ENCODE measurements around the gene BLCAP.
"Not testable (repeated sequence)": the region's sequence is repeated elsewhere in the genome, so short reads cannot be mapped to it uniquely, and the experiment has no call there.

The BLCAP gene

DNA sequence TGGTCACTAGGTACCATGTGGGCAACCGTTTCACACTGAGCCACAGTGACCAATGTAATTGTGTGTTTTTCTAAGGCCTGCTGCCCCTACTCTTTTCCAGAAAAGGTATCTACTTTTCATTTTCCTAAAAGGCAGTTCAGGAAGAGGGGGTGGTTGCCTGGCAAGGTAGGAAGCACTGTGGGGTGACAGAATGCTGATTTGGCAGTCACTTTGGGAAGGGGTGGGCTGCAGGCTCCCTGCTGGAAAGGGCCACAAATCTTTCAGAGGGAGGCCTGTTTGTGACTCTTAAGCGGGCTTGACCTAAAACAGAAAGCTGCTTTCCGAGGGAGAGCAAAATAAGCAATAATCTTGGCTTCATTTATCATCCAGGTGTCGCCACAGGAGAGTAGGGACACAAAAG, 11.8 kb downstream of the BLCAP start:
- no peak for DNase-seq (ENCODE audit: low spot score)

- DNase-seq (ENCODE audit: low spot score) = no peak
These were observed 13.8 kb downstream of the BLCAP start for GRCh38 chr20:37513779-37514359.

- no peak for DNase-seq (ENCODE audit: low spot score)
These were observed 15.9 kb downstream of the BLCAP start for GRCh38 chr20:37511610-37512275.

DNA sequence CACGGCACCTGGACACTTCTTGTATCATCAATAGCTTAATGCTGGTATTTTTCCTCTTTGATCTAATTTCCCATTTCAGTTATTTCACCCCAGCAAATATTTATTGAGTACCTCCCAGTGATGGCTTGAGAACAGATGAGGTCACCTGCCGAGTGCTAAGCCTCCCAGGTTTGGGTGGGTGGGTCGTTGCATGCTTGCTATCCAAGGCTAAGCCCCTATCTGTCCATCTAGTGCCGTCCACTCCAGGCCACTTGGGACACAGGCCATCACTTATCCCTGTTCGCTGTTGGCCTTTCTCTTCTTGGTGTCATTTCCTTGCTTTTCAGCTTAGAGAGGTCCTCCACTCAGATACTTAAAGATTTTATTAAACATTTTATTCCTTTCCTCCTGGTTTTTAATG, 17.4 kb downstream of the BLCAP start:
- no peak for DNase-seq (ENCODE audit: low spot score)

GRCh38 chr20:37506152-37506725, 21.4 kb downstream of the BLCAP start:
- no peak for DNase-seq (ENCODE audit: low spot score)

- DNase-seq (ENCODE audit: low spot score) = no peak
These were observed 22.2 kb downstream of the BLCAP start for GRCh38 chr20:37505263-37506151.

DNA sequence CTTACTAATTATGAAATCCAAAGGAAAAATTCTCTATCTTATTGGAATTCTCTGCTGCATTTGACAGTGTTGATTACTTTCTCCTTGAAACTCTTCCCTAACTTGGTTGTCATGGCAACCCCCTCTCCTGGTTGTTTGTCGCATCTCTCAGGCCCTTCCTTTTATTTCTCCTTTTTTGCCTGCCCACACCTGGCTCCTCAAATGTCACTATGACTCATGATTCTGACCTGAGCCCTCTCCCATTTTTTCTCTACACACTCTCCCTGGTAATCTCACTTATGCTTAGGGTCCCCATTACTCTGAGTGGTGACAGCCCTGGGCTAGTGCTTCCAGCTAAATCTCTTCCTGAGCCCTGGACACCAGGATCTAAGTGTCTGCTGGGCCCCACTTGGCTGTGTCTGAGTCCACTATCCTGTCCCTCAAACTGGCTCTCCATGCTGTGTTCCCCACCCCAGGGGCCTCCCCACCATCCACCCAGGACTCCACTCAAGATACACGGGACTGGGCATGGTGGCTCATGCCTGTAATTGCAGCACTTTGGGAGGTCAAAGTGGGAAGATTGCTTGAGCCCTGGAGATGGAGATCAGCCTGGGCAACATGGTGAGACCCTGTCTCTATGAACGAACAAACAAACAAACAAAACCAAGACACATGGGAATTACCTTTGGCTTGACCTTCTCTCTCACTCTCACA, 23.1 kb downstream of the BLCAP start:
- DNase-seq (ENCODE audit: low spot score) = no peak

DNA sequence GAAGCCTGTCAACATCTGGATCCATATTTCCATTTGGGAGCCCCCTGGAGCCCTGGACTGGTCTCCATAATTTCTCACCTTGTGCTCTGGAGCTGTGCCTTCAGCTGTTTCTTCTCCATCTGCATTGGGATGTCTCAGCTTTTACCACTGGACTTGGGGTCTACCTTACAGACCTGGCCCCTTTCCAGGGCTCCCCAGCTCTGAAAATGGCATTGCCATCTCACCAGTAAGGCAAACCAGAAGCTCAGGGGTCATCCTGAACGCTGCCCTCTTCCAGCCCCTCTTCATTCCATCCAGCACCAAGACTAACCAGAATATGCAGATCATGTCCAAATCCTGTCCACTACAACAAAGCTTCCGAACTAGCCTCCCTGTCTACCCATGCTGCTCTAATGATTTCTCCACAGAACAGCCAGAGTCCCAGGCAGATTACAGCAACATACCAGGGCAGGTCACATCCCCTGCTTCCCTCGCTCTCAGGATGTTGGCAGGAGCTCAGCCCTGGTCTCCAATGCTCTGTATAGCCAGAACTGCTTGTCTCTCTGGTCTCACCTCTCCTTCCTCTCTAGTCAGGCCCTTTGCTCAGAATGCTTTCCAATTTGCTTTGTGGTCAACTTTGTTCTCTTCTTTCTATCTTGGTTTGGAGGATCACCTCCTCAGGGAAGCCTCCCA, 24.3 kb downstream of the BLCAP start:
- DNase-seq (ENCODE audit: low spot score) = no peak

- no peak for DNase-seq (ENCODE audit: low spot score)
These were observed 25.0 kb downstream of the BLCAP start for GRCh38 chr20:37502654-37503053.

DNA sequence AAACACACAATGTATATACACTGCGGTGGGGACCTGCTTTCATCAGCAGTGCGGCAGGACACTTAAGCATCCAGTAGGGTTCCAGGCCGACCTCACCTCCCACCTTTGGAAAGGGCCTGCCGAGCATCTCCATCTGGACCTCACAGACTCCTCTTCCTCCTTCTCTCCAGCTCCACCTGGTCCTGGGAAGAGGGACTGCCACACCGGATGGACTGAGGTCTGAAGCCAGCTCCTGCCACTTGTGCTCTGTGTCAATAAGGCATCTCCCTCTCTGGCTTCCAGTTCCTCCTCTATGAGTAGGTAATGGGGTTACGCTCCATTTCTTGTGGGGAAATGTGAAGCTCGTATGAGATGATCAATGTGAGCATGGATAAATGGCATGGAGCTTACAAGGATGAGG, 25.7 kb downstream of the BLCAP start:
- no peak for DNase-seq (ENCODE audit: low spot score)

- no peak for DNase-seq (ENCODE audit: low spot score)
These were observed 27.4 kb downstream of the BLCAP start for GRCh38 chr20:37500311-37500710.

- no peak for DNase-seq (ENCODE audit: low spot score)
These were observed 29.5 kb downstream of the BLCAP start for GRCh38 chr20:37498066-37498665.

DNA sequence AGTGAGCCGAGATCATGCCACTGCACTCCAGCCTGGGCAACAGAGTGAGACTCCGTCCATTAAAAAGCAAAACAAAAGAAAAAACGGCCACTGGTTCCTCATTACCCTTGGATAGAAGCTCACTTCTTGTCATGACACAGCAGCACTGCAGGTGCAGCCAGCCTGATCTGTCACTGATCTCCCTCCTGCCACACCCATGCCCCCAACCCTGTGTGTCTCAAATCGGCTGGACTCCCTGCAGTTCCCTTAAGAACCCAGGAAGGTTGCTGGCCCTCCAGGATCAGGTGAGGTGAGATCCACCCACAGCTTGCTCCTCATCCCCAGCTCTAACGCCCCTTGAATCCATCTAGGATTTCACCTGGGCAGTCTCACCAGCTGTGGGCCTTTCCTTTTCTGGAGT, 32.9 kb downstream of the BLCAP start:
- no peak for DNase-seq (ENCODE audit: low spot score)

- no peak for DNase-seq (ENCODE audit: low spot score)
These were observed 33.4 kb downstream of the BLCAP start for GRCh38 chr20:37494301-37494700.

DNA sequence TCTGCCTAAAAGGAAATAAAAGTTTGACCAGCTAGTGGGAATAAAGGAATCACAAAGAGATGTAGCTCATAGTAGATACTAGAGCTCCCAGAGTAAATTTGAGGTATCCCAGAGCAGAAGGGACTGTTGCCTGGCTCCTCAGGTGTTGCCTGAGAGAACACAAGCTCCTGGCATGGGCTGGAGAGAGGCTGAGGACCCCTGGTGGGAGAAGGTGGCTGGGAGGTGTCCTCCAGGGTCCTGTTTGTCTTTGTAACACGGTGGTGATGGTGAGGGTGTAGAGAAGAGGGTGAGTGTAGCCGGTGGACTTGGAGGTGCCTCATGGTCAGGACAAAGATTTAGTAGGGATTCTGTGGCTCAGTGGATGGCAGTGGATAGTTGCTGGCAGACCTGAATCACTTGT, 34.7 kb downstream of the BLCAP start:
- no peak for DNase-seq (ENCODE audit: low spot score)

- DNase-seq (ENCODE audit: low spot score) = no peak
These were observed 35.5 kb downstream of the BLCAP start for GRCh38 chr20:37492096-37492625.

DNA sequence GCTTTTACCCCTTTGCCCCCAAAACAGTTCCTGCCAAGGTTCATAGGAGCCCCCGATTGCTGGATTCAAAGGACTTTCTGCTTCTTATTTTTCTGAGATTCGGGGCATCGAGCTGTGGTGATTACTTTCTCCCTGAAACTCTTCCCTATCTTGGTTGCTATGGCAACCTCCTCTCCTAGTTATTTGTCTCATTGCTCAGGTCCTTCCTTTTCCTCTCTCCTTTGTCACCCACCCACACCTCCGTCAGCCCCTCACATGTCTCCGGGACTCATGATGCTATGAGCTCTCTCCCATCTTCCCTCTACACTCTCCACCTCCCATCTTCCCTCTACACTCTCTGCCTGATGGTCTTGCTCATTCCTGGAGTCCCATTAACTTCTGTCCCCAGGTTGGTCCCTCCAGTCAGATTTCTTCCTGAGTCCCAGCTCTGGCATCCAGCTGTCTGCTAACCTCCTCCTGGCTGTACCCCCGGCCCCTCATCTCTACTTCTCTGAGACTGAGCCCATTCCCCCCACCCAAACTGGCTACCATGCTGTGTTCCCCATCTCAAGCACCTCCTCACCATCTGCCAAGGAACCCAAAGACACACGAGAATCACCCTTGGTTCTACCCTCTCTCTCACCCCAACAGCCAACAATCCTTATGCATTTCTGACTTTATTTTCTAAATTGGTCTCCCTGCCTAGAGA, 36.9 kb downstream of the BLCAP start:
- no peak for DNase-seq (ENCODE audit: low spot score)

DNA sequence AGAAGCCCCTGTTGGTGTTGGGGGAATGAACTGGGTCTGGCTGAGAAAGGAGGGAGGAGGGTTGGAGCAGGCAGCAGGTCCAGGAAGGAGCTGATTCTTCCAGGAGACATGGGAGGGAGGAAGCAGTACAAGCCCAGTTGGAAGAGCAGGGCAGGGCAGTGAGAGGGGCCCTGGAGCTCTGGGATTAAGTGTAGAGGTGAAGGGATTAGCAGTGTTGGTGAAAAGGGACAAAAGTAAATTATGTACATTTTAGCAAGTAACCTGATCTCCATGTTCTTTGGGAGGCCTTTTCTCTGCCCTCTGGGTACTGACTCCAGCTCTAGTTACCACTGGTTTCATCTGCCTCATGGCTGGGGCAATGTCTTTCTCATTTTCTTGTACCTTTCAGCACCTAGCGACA, 41.5 kb downstream of the BLCAP start:
- not testable (repeated sequence) for DNase-seq (ENCODE audit: low spot score)

DNA sequence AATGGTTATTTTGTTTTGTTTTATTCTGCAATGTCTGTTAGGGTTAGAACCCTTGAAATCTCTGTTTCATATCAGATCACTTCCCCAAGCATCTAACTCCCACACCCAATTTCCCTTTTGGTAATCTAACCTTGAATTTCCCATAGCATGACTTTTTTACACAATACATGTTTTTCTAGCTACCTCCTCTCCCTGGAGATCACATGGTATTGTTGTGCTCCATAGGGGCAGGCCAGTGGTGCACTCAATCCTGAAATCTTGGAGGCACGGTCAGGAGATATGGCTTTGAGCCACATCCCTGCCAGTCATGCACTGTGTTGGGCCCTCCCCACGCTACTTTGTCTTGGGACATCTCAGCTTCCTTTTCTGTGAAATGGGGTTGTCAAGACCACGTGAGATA, 43.3 kb downstream of the BLCAP start:
- no peak for DNase-seq (ENCODE audit: low spot score)

- DNase-seq (ENCODE audit: low spot score) = no peak
These were observed 46.1 kb downstream of the BLCAP start for GRCh38 chr20:37481610-37482009.
